Endothelial cell (in vitro differentiated cells): Measurements from ENCODE around the gene MOB3C. TPM values are rescaled to one million over a fixed set of nuclear protein-coding genes. Genes with fewer than 3 reads are reported as not detected.

Experiments used
- DNase-seq: peaks from one replicate; pipeline ENCODE4 v3.0.0; 2021; ENCODE audit warnings: low spot score
- H3K27ac Mint-ChIP-seq: one replicate; pipeline ENCODE4 v1.8.0; 2021; ENCODE audit warnings: mixed read lengths, inconsistent platforms; ENCODE audit not compliant: unreplicated experiment
- H3K27me3 Mint-ChIP-seq: one replicate; pipeline ENCODE4 v1.8.0; 2021; ENCODE audit warnings: mild to moderate bottlenecking, moderate library complexity, mixed read lengths, inconsistent platforms; ENCODE audit not compliant: unreplicated experiment
- H3K36me3 Mint-ChIP-seq: one replicate; pipeline ENCODE4 v1.8.0; 2021; ENCODE audit warnings: mild to moderate bottlenecking, low read depth, mixed read lengths, inconsistent platforms; ENCODE audit not compliant: unreplicated experiment
- H3K4me1 Mint-ChIP-seq: one replicate; pipeline ENCODE4 v1.8.0; 2021; ENCODE audit warnings: mild to moderate bottlenecking, mixed read lengths, inconsistent platforms; ENCODE audit not compliant: unreplicated experiment
- H3K4me3 Mint-ChIP-seq: one replicate; pipeline ENCODE4 v1.8.0; 2021; ENCODE audit warnings: mild to moderate bottlenecking, mixed read lengths, inconsistent platforms; ENCODE audit not compliant: unreplicated experiment
- H3K9me3 Mint-ChIP-seq: one replicate; pipeline ENCODE4 v1.8.0; 2021; ENCODE audit warnings: mixed read lengths, inconsistent platforms; ENCODE audit not compliant: unreplicated experiment
- CTCF ChIP-seq: fragments of 200-600 bp; sonication (generic); IDR thresholded peaks from one replicate; pipeline ENCODE4 v1.5.0; 2021; ENCODE audit warnings: antibody characterized with exemption; ENCODE audit not compliant: unreplicated experiment
- total RNA-seq: library from RNA; stranded (reverse); fragmentation: NEBNext Ultra II Directional; extraction: Animal tissue kit (Norgen Biotek cat#: 25700); gene quantifications from one replicate; pipeline ENCODE4 v1.2.1, GENCODE V29; 2021; ENCODE audit not compliant: unreplicated experiment

The MOB3C gene
- total RNA-seq, 1 donor from 2014 or later: 80.7 TPM

- Mint-ChIP-seq H3K4me1 (no peaks in the 10 kb centered on the region), H3K27me3 (no peaks in the 10 kb centered on the region), H3K9me3 (no peaks in the 10 kb centered on the region), H3K27ac (no peak overlapping the region), H3K36me3 (peaks cover 28% of the 10 kb centered on the region), H3K4me3 (no peak overlapping the region)
- DNase-seq: no peak
- no peak for TF ChIP-seq CTCF
These were observed 30.2 kb upstream of the MOB3C start for GRCh38 chr1:46646844-46647243.

GRCh38 chr1:46646331-46646730, 29.7 kb upstream of the MOB3C start:
- TF ChIP-seq CTCF: no peak
- H3K36me3 Mint-ChIP-seq: peaks cover 31% of the 10 kb centered on the region
- H3K9me3 Mint-ChIP-seq: no peaks in the 10 kb centered on the region
- H3K4me1 Mint-ChIP-seq: no peaks in the 10 kb centered on the region
- no peak overlapping the region for H3K4me3 Mint-ChIP-seq
- no peak overlapping the region for H3K27ac Mint-ChIP-seq
- H3K27me3 Mint-ChIP-seq: no peaks in the 10 kb centered on the region
- no peak for DNase-seq

GRCh38 chr1:46645815-46646214, 29.2 kb upstream of the MOB3C start:
- H3K36me3 Mint-ChIP-seq: peaks cover 32% of the 10 kb centered on the region
- H3K27me3 Mint-ChIP-seq: no peaks in the 10 kb centered on the region
- H3K9me3 Mint-ChIP-seq: no peaks in the 10 kb centered on the region
- DNase-seq: no peak
- TF ChIP-seq CTCF: no peak
- H3K27ac Mint-ChIP-seq: no peak overlapping the region
- H3K4me3 Mint-ChIP-seq: no peak overlapping the region
- no peaks in the 10 kb centered on the region for H3K4me1 Mint-ChIP-seq

GRCh38 chr1:46643368-46643775, 26.8 kb upstream of the MOB3C start:
- Mint-ChIP-seq H3K27ac (no peak overlapping the region), H3K4me1 (no peaks in the 10 kb centered on the region), H3K27me3 (peaks cover 1% of the 10 kb centered on the region), H3K4me3 (no peak overlapping the region), H3K9me3 (no peaks in the 10 kb centered on the region), H3K36me3 (peaks cover 22% of the 10 kb centered on the region)
- no peak for TF ChIP-seq CTCF
- DNase-seq: no peak

GRCh38 chr1:46642115-46642680, 25.6 kb upstream of the MOB3C start:
- Mint-ChIP-seq H3K4me1 (no peaks in the 10 kb centered on the region), H3K36me3 (peaks cover 17% of the 10 kb centered on the region), H3K4me3 (no peak overlapping the region), H3K9me3 (no peaks in the 10 kb centered on the region), H3K27ac (no peak overlapping the region), H3K27me3 (peaks cover 1% of the 10 kb centered on the region)
- DNase-seq: no peak
- TF ChIP-seq CTCF: no peak
